ENCODE measurements around the gene IFNA6. TPM values are rescaled to one million over a fixed set of nuclear protein-coding genes. Genes with fewer than 3 reads are reported as not detected.

IFNA6 gene
- total RNA-seq, 1 experiment from 2014 or later = not detected

DNA sequence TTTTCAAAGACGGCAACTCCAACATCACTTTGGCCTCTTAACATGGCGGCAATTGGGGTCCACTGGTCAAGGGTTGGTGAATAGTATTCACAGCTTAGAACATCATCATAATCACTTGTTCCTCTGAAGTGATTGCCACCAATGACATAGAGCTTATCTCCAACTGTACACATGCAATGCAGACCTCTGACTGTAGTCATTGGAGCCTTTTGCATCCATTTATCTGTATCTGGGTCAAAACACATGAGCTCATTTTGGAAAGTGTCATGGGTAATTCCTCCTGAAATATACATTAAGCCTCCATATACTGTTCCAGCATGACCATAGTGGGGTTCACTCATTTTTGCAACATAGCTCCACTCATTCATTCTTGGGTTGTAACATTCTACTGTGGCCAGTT is 17.5 kb downstream of the IFNA6 start:
- in situ Hi-C loops (cut with HindIII; ENCODE audit: low pct_unique_long_range_greater_than_20kb, low sequenced_read_pairs) (no loop called here), intact Hi-C loops (cut with micrococcal nuclease; ENCODE audit: unreplicated experiment) (no loop called here)
- Histone ChIP-seq H3K4me3 (ENCODE audit: low read depth in 2 of 2, low read length in 2 of 2) (peak overlapping the region; percentile 73 to 85; a peak in 3 of 4 replicates), H3K27me3 (ENCODE audit: control insufficient read depth, insufficient read depth, low read length) (no peaks in the 10 kb centered on the region), H3K4me1 (ENCODE audit: control insufficient read depth, insufficient read depth, low read length) (no peaks in the 10 kb centered on the region), H3K27ac (ENCODE audit: low read length) (no peak overlapping the region), H3K9me3 (ENCODE audit: control insufficient read depth, insufficient read depth, low read depth, low read length) (no peaks in the 10 kb centered on the region), H3K36me3 (ENCODE audit: control insufficient read depth, insufficient read depth, low read length) (no peaks in the 10 kb centered on the region; the same call in none of the 2 replicates)
- ChIA-PET CTCF (no interaction called here), POLR2A (no interaction called here)
- no peak for ATAC-seq
- DNase-seq (ENCODE audit: low read depth, low spot score) = no peak
- TF ChIP-seq POLR2AphosphoS5 (IDR thresholded peaks at IDR 0.05; ENCODE audit: low read depth, low read length) (no peak), SIN3A (IDR thresholded peaks at IDR 0.05; ENCODE audit: borderline replicate concordance, insufficient read depth, low read depth, low read length) (no peak), TCF7L2 (IDR thresholded peaks at IDR 0.05; ENCODE audit: low read depth, low read length) (no peak)
- TF ChIP-seq, protein P1, sequence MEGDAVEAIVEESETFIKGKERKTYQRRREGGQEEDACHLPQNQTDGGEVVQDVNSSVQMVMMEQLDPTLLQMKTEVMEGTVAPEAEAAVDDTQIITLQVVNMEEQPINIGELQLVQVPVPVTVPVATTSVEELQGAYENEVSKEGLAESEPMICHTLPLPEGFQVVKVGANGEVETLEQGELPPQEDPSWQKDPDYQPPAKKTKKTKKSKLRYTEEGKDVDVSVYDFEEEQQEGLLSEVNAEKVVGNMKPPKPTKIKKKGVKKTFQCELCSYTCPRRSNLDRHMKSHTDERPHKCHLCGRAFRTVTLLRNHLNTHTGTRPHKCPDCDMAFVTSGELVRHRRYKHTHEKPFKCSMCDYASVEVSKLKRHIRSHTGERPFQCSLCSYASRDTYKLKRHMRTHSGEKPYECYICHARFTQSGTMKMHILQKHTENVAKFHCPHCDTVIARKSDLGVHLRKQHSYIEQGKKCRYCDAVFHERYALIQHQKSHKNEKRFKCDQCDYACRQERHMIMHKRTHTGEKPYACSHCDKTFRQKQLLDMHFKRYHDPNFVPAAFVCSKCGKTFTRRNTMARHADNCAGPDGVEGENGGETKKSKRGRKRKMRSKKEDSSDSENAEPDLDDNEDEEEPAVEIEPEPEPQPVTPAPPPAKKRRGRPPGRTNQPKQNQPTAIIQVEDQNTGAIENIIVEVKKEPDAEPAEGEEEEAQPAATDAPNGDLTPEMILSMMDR (IDR thresholded peaks at IDR 0.05) = no peak
- TF ChIP-seq, protein P2, sequence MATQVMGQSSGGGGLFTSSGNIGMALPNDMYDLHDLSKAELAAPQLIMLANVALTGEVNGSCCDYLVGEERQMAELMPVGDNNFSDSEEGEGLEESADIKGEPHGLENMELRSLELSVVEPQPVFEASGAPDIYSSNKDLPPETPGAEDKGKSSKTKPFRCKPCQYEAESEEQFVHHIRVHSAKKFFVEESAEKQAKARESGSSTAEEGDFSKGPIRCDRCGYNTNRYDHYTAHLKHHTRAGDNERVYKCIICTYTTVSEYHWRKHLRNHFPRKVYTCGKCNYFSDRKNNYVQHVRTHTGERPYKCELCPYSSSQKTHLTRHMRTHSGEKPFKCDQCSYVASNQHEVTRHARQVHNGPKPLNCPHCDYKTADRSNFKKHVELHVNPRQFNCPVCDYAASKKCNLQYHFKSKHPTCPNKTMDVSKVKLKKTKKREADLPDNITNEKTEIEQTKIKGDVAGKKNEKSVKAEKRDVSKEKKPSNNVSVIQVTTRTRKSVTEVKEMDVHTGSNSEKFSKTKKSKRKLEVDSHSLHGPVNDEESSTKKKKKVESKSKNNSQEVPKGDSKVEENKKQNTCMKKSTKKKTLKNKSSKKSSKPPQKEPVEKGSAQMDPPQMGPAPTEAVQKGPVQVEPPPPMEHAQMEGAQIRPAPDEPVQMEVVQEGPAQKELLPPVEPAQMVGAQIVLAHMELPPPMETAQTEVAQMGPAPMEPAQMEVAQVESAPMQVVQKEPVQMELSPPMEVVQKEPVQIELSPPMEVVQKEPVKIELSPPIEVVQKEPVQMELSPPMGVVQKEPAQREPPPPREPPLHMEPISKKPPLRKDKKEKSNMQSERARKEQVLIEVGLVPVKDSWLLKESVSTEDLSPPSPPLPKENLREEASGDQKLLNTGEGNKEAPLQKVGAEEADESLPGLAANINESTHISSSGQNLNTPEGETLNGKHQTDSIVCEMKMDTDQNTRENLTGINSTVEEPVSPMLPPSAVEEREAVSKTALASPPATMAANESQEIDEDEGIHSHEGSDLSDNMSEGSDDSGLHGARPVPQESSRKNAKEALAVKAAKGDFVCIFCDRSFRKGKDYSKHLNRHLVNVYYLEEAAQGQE (IDR thresholded peaks at IDR 0.05; ENCODE audit: insufficient read depth in 1 of 2, low read depth in 2 of 2, low read length in 1 of 2) = no peak
- BruUV-seq (replicated peaks) = no TSS peak

DNA sequence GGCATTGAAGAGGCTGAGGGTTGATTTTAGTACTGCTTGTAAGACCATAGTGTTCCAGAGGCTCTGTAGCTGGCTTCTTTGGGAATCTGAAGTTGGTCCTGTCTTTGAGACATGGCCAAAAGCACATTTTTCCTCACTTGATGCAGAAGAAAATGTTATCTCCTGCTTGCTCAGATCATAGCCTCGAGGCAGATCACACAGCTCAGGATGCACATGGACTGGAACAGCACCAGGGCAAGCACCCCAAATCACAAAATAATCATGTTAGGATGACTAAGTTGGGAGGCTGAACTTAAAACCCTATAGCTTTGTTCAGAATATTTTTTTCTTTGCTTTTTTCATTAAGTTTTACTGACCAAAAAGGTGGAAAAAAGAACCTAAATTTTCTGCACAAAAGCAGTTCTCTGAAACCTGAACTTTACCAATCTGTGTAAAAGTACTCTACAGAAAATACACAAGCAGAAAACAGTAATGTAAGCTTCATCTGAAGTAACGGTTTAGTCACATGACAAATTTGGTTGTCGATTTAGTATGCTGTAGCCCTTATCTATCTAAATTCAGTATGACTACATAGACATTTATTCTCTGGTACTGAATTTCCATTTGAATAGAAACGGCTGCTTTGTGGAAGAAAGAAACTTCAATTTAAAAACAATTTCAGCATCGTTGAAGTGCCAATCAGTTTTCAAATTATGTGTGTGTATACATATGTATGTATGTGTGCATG is 18.8 kb downstream of the IFNA6 start:
- DNase-seq (ENCODE audit: low read depth, low spot score) (no peak), ATAC-seq (no peak)
- Histone ChIP-seq H3K27me3 (ENCODE audit: control insufficient read depth, insufficient read depth, low read length) (no peaks in the 10 kb centered on the region), H3K4me1 (ENCODE audit: control insufficient read depth, insufficient read depth, low read length) (no peaks in the 10 kb centered on the region), H3K27ac (ENCODE audit: low read length) (no peak overlapping the region), H3K4me3 (ENCODE audit: low read depth in 2 of 2, low read length in 2 of 2) (no peak overlapping the region), H3K36me3 (ENCODE audit: control insufficient read depth, insufficient read depth, low read length) (no peaks in the 10 kb centered on the region; the same call in none of the 2 replicates), H3K9me3 (ENCODE audit: control insufficient read depth, insufficient read depth, low read depth, low read length) (no peaks in the 10 kb centered on the region)
- in situ Hi-C loops (cut with HindIII; ENCODE audit: low pct_unique_long_range_greater_than_20kb, low sequenced_read_pairs) = no loop called here
- TF ChIP-seq, protein P2 (IDR thresholded peaks at IDR 0.05; ENCODE audit: insufficient read depth in 1 of 2, low read depth in 2 of 2, low read length in 1 of 2) = no peak
- TF ChIP-seq POLR2AphosphoS5 (IDR thresholded peaks at IDR 0.05; ENCODE audit: low read depth, low read length) (no peak), SIN3A (IDR thresholded peaks at IDR 0.05; ENCODE audit: borderline replicate concordance, insufficient read depth, low read depth, low read length) (no peak), TCF7L2 (IDR thresholded peaks at IDR 0.05; ENCODE audit: low read depth, low read length) (no peak)
- TF ChIP-seq, protein P1 (IDR thresholded peaks at IDR 0.05) = no peak
- BruUV-seq (replicated peaks) = no TSS peak
- POLR2A ChIA-PET = interaction anchor here (0.7 kb wide), 1 partner anchor 64 kb away, joined by 5 read pairs; no protein-coding TSS in a partner anchor
- CTCF ChIA-PET = no interaction called here
- intact Hi-C loops (cut with micrococcal nuclease; ENCODE audit: unreplicated experiment) = no loop called here

All from Panc1 (cell line).